ENCODE results near the gene PRDM16. TPM values are rescaled to one million over a fixed set of nuclear protein-coding genes. Genes with fewer than 3 reads are reported as not detected.

The PRDM16 gene
- total RNA-seq, 4 donors from 2014 or later: 0.26 to 7.7 (median 0.35) TPM; not detected in 1

DNA sequence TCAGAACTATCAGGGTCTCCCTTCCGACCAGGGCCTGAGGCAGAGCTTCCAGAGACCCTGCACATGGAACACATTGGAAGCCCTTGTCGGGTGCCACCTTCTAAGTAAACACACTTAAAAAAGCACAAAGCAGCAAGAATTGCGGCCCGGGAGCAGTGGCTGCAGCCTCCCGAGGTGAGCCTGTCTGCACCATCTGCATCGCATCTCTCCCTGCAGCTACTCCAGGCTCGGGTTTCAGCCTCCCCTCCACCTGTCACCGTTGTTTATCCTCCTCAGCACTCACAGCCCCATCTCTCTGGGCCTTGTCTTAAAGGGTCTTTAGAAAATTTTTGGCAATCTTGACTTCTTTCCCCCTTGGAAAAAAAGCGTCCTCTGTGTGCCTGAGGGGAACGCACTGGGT lies 290.3 kb downstream of the PRDM16 start:
- intact Hi-C loops (cut with DNase I; ENCODE audit: low total_unique reads): no loop called here
- no peak for DNase-seq
- H3K4me1 ChIP-seq: no peaks in the 10 kb centered on the region
- no peaks in the 10 kb centered on the region for H3K36me3 ChIP-seq
- H3K27ac ChIP-seq: no peak overlapping the region
- H3K27me3 ChIP-seq: no peaks in the 10 kb centered on the region
- TF ChIP-seq CTCF (IDR thresholded peaks at IDR 0.05) (no peak), POLR2A (IDR thresholded peaks at IDR 0.05) (no peak)
- H3K4me3 ChIP-seq: no peak overlapping the region
- H3K9me3 ChIP-seq: no peaks in the 10 kb centered on the region

- no peak overlapping the region for H3K27ac ChIP-seq
- TF ChIP-seq CTCF (IDR thresholded peaks at IDR 0.05): no peak
- no peak for TF ChIP-seq POLR2A (IDR thresholded peaks at IDR 0.05)
- H3K36me3 ChIP-seq: no peaks in the 10 kb centered on the region
- H3K4me3 ChIP-seq: no peak overlapping the region
- no peaks in the 10 kb centered on the region for H3K4me1 ChIP-seq
- no peaks in the 10 kb centered on the region for H3K9me3 ChIP-seq
- DNase-seq: no peak
- no peaks in the 10 kb centered on the region for H3K27me3 ChIP-seq
- intact Hi-C loops (cut with DNase I; ENCODE audit: low total_unique reads): no loop called here
These were observed 290.9 kb downstream of the PRDM16 start for GRCh38 chr1:3359756-3360440.

DNA sequence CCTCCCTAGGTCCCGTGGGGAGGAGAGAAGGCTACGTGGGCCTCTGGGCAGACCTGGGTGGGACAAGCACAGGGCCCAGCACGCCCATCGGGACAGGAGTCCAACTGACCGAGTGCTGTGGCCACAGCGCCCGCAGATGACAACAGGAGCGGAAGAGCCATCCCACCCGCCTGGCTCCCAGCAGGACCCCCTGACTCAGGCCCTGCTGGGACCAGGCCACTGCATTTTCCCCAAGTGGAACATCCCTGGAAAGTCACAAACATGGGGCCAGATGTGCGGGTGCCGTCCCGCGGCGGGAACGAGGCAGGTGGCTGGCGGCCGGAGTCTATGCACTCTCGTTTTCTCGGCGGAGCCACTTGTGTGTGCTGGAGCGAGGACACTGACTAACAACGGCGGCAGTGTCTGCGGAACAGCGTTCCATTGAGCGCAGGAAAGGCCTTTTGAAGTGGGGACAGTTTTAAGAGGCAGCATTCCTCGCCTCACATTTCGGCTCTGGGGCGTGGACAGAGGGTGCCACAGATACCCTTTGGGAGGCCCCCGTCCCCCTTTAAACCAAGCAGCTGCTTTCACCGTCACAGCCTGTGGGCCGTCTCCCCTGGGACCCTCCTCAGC lies 291.7 kb downstream of the PRDM16 start:
- Histone ChIP-seq H3K36me3 (no peaks in the 10 kb centered on the region), H3K9me3 (no peaks in the 10 kb centered on the region), H3K27ac (no peak overlapping the region), H3K4me1 (no peaks in the 10 kb centered on the region), H3K4me3 (no peak overlapping the region), H3K27me3 (no peaks in the 10 kb centered on the region)
- intact Hi-C loops (cut with DNase I; ENCODE audit: low total_unique reads): no loop called here
- TF ChIP-seq POLR2A (IDR thresholded peaks at IDR 0.05): no peak
- TF ChIP-seq CTCF (IDR thresholded peaks at IDR 0.05): no peak
- no peak for DNase-seq

GRCh38 chr1:3363023-3363422 lies 294.0 kb downstream of the PRDM16 start:
- Histone ChIP-seq H3K4me3 (no peak overlapping the region), H3K27ac (no peak overlapping the region), H3K36me3 (no peaks in the 10 kb centered on the region), H3K27me3 (no peaks in the 10 kb centered on the region), H3K9me3 (no peaks in the 10 kb centered on the region), H3K4me1 (no peaks in the 10 kb centered on the region)
- DNase-seq: no peak
- TF ChIP-seq POLR2A (IDR thresholded peaks at IDR 0.05) (no peak), CTCF (IDR thresholded peaks at IDR 0.05) (no peak)
- intact Hi-C loops (cut with DNase I; ENCODE audit: low total_unique reads): no loop called here

DNA sequence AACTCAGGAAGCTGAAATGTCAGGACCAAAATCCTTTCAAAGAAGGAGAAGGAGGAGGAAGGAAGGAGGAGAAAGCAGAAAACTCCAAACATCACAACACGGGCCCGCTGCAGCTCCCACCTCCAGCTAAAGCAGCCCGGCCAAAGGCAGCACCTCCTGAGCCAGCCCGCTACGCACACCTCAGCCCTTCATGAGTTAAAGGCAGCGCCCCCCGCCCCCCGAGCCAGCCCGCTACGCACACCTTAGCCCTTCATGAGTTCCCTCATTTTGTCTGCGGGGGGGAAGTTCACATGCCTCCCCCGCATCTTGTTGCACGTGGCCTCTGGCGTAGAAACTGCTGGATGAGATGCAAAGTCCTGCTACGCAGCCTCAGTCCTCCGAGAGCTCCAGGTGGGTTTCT lies 294.8 kb downstream of the PRDM16 start:
- H3K4me1 ChIP-seq: no peaks in the 10 kb centered on the region
- H3K27ac ChIP-seq: no peak overlapping the region
- no peaks in the 10 kb centered on the region for H3K36me3 ChIP-seq
- H3K27me3 ChIP-seq: no peaks in the 10 kb centered on the region
- no peaks in the 10 kb centered on the region for H3K9me3 ChIP-seq
- H3K4me3 ChIP-seq: no peak overlapping the region
- intact Hi-C loops (cut with DNase I; ENCODE audit: low total_unique reads): no loop called here
- TF ChIP-seq CTCF (IDR thresholded peaks at IDR 0.05) (no peak), POLR2A (IDR thresholded peaks at IDR 0.05) (no peak)
- no peak for DNase-seq

Data from uterus (tissue), 4 donors.